Effector memory CD4-positive, alpha-beta T cell (primary cell): ENCODE data around the gene COQ4.

Experiments
- DNase-seq, 3 donors: peaks; one replicate each; pipeline ENCODE4 v3.0.0-alpha.2; 2020
- H3K27ac ChIP-seq: 2 replicates; pipeline ENCODE4 v1.7.0; 2013; ENCODE audit warnings: mild to moderate bottlenecking, low read length, moderate library complexity; ENCODE audit not compliant: insufficient read depth, poor library complexity, severe bottlenecking
- H3K27me3 ChIP-seq: replicated peaks from 2 replicates; pipeline ENCODE4 v1.7.0; 2013; ENCODE audit warnings: mild to moderate bottlenecking, low read length; ENCODE audit not compliant: insufficient read depth, control insufficient read depth, poor library complexity, severe bottlenecking
- H3K36me3 ChIP-seq: 2 replicates; pipeline ENCODE4 v1.7.0; 2013; ENCODE audit warnings: mild to moderate bottlenecking, low read length, moderate library complexity; ENCODE audit not compliant: control insufficient read depth, insufficient read depth
- H3K4me1 ChIP-seq: 2 replicates; pipeline ENCODE4 v1.7.0; 2013; ENCODE audit warnings: low read length, mild to moderate bottlenecking; ENCODE audit not compliant: control insufficient read depth, insufficient read depth, poor library complexity, severe bottlenecking
- H3K4me3 ChIP-seq: 2 replicates; pipeline ENCODE4 v1.7.0; 2013; ENCODE audit warnings: low read length, low read depth, mild to moderate bottlenecking; ENCODE audit not compliant: insufficient read depth, poor library complexity, severe bottlenecking
- H3K9me3 ChIP-seq: 2 replicates; pipeline ENCODE4 v1.7.0; 2013; ENCODE audit warnings: mild to moderate bottlenecking, low read length, moderate library complexity; ENCODE audit not compliant: control insufficient read depth

Gene COQ4

DNA sequence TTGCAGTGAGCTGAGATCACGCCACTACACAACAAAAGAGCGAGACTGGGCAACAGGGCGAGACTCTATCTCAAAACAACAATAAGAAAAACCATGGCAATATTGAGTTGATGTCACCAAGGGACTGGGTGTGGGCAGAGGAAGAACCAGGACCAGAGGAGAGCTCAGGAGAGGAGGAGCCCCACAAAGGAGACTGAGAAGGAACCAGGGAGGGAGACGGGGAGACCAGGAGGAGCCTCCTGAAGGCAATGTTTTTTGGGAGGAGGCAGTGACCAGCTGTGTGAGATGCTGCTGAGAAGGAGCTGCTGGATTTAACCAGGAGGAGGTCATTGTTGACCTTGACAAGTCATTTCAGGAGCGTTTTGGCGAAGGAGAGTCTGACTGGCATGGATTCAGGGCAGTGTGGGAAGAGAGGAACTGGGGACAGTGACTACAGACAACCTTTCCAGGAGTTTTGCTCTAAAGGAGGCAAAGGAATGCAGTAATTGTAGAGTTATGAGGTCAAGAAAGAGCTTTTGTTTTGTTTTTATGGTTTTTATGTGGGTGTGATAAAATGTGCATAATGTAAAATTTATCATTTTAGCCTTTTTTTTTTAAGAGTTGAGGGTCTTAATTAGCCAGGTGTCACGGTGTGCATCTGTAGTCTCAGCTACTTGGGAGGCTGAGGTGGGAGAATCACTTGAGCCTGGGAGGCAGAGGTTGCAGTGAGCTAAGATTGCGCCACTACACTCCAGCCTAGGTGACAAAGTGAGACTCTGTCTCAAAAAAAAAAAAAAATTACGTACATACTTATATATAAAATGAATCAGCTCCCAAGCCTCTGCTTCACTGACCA is 18.3 kb upstream of the COQ4 start:
- Histone ChIP-seq H3K9me3 (no peaks in the 10 kb centered on the region), H3K36me3 (peaks cover 4% of the 10 kb centered on the region), H3K27ac (no peak overlapping the region), H3K4me3 (no peak overlapping the region), H3K27me3 (no peaks in the 10 kb centered on the region), H3K4me1 (no peaks in the 10 kb centered on the region)
- DNase-seq = no peak

DNA sequence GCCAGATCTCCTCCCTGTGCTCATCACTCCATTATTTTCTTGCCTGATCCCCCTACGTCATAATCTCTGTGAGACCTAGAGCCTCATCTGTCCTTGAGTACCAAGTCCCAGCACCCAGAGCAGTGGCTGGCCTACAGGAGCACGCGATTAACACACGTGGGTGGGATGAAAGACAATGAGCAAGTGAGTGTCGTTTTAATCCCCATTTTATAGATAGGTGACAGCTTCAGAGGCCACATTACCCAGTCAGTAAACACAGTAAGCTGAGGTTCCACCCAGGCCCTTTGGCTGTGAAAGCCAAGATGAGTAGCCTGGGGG is 17.7 kb upstream of the COQ4 start:
- no peaks in the 10 kb centered on the region for H3K27me3 ChIP-seq
- no peaks in the 10 kb centered on the region for H3K4me1 ChIP-seq
- no peaks in the 10 kb centered on the region for H3K9me3 ChIP-seq
- DNase-seq = no peak
- H3K36me3 ChIP-seq = peaks cover 9% of the 10 kb centered on the region
- no peak overlapping the region for H3K27ac ChIP-seq
- H3K4me3 ChIP-seq = no peak overlapping the region

DNA sequence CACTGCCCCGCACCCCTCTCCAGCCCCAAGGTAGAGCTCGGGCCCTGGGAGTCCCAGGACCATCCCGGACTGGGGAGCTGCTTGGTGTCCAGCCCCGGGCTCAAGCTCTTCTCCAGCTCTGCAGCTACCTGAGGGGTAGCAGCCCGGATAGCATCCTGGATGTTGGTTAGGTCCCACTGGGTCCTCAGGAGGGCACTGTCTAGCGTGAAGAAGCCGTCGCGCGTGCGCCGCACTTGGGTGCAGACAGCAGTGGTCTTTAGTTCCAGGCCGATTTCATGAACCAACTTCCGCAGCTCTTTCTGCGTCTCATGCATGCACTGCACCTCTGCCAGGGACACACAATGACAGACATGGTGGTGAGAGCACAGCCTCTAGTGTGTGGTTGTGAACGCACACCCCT is 13.1 kb upstream of the COQ4 start:
- Histone ChIP-seq H3K27me3 (no peaks in the 10 kb centered on the region), H3K36me3 (peaks cover 26% of the 10 kb centered on the region), H3K4me3 (no peak overlapping the region), H3K9me3 (no peaks in the 10 kb centered on the region), H3K27ac (no peak overlapping the region), H3K4me1 (no peaks in the 10 kb centered on the region)
- DNase-seq = no peak

DNA sequence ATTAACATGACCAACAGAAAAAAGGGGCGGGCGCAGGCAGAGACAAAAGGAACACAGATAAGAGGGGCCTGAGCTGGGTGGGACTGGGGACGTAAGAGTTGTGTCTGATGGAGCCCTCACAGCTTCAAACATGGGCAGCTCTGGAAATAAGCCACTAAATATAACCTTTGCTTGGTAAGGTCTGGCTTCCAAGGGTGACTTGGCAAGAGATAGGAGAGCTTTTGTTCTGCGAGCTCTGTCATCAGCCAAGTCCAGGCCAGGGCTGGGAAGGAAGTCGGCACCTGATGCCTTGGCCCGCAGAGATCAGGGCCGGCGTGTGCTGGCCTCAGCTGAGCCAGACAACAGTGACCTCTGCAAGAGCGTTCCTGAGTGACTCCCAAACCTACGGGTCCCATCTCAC is 12.2 kb upstream of the COQ4 start:
- Histone ChIP-seq H3K27ac (no peak overlapping the region), H3K36me3 (peaks cover 27% of the 10 kb centered on the region), H3K9me3 (no peaks in the 10 kb centered on the region), H3K4me1 (no peaks in the 10 kb centered on the region), H3K27me3 (no peaks in the 10 kb centered on the region), H3K4me3 (no peak overlapping the region)
- DNase-seq = no peak

DNA sequence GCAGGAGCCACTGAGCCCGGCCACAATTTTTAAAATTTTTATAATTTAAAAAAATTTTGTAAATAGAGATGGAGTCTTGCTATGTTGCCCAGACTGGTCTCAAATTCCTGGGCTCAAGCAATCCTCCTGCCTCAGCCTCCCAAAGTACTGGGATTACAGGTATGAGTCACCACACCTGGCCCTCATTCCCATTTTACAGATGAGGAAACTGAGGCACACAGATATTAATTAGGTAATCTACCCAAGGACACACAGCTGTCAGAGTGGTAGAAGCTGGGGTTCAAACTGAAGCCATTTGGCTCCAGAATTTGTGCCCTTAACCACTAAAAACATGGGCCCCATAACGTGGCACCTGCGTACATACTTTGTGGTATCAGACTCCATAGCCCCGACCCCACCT is 7.9 kb upstream of the COQ4 start:
- Histone ChIP-seq H3K9me3 (no peaks in the 10 kb centered on the region), H3K4me3 (no peak overlapping the region), H3K4me1 (no peaks in the 10 kb centered on the region), H3K27me3 (no peaks in the 10 kb centered on the region), H3K27ac (no peak overlapping the region), H3K36me3 (peaks cover 38% of the 10 kb centered on the region)
- DNase-seq = no peak

DNA sequence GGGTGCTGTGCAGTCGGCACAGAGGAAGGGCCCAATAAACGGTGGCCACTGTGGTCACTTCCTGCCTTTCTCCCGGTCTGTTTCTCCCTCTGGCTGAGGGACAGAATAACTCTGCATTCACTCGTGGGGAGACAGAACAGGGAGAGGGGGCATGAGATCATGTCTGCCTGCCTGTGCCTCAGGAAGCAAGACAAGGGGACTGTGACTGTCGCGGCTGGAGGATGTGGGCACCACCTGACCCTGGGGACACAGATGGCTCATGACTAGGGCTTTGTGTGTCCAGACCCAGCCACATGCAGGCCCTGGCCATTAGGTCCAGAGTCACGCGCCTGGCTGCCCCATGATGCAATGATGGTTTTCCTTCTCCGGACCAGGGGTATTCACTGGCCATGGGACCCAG is 6.2 kb upstream of the COQ4 start:
- peaks cover 21% of the 10 kb centered on the region for H3K36me3 ChIP-seq
- no peaks in the 10 kb centered on the region for H3K9me3 ChIP-seq
- H3K4me1 ChIP-seq = peaks cover 2% of the 10 kb centered on the region
- H3K27me3 ChIP-seq = no peaks in the 10 kb centered on the region
- H3K4me3 ChIP-seq = no peak overlapping the region
- no peak for DNase-seq
- H3K27ac ChIP-seq = no peak overlapping the region

DNA sequence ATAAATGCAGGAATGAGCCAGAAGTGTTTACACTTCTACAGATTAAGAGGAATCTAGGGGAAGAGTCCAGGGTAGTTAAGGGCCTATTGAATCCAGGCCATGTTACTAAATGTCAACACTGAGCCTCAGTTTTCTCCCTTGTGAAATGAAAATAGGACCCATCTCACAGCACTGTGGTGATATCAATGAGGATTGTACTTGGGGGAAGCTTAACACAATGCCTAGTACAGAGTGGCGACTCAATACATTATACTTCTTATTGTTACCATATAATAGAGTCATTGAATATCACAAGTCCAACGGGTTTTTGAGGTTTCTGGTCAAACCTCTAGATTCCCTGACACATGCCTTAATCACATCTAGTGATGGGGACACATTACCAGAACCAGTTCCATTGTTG is 5.0 kb upstream of the COQ4 start:
- Histone ChIP-seq H3K27me3 (no peaks in the 10 kb centered on the region), H3K4me3 (no peak overlapping the region), H3K27ac (no peak overlapping the region), H3K4me1 (peaks cover 7% of the 10 kb centered on the region), H3K36me3 (peaks cover 19% of the 10 kb centered on the region), H3K9me3 (no peaks in the 10 kb centered on the region)
- no peak for DNase-seq

DNA sequence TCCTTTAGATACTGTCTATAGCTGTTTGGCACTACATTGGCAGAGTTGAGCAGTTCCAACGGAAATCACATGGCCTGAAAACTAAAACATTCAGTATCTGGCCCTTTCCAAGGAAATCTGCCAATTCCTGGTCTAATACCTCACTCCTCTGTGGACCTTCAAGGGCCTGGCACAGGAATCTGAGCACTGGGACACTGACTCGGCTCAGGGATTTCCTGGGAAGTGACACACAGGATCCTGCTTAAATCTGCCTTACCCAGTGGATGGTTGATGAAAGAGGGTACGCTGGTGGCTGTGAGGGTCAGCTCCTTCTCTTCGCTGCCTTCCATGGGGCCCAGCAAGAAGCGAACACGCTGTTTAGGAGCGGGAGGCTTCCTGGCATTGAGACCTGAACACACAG is 1.3 kb upstream of the COQ4 start:
- Histone ChIP-seq H3K27ac (no peak overlapping the region), H3K4me3 (no peak overlapping the region), H3K4me1 (peaks cover 13% of the 10 kb centered on the region), H3K27me3 (no peaks in the 10 kb centered on the region), H3K9me3 (no peaks in the 10 kb centered on the region), H3K36me3 (peaks cover 28% of the 10 kb centered on the region)
- DNase-seq = no peak

DNA sequence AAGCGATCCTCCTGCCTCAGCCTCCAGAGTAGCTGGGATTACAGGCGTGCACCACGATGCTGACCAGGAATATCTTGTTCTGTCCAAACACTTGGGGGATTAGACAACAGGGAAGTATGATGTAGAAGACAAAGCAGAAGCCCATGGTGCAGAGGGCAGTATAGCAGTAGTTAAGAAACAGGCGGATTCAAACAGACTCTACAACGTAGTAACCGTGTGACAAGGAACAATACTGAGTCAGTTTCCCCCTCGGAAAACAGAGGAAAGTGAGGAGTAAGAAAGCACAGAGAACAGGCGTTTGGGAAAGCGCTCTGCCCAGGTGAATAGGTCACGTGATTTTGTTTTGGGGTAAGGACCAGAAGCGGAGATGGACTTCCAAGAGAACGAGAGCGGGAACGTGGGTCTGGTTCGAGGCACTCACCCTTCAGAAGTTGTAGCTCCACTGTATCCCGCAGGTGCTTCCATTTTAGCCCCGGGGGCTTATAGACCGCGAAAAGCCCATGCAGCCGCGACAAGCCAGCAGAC is 698 bp upstream of the COQ4 start:
- H3K36me3 ChIP-seq = peaks cover 25% of the 10 kb centered on the region
- DNase-seq = no peak
- H3K27me3 ChIP-seq = no peaks in the 10 kb centered on the region
- H3K9me3 ChIP-seq = no peaks in the 10 kb centered on the region
- peaks cover 13% of the 10 kb centered on the region for H3K4me1 ChIP-seq
- H3K4me3 ChIP-seq = peak overlapping the region; percentile 70
- H3K27ac ChIP-seq = peak overlapping the region; percentile 84

DNA sequence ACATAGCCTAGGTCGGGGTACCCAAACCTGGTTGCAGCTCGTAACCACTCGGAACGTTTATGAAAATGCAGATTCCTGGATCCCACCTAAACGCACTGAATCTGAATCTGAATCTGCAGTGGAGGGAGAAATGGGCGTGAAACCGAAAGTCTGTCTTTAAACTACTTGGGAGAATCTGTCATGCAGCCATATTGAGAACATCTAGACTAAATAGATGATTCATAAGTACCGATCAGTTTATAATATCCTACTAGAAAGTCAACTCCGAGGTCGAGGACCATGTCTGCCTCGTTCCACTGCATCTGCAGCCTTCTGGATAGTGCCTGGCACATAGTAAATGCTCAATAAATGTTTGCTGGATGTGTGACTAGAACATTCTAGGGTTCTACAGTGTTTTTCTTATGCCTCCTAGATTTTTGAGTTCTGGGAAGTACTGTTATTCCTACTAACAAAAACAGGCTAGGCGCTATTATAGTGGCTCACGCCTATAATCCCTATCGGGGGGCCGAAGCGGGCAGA is 632 bp downstream of the COQ4 start:
- peaks cover 25% of the 10 kb centered on the region for H3K36me3 ChIP-seq
- no peak for DNase-seq
- peaks cover 13% of the 10 kb centered on the region for H3K4me1 ChIP-seq
- H3K27ac ChIP-seq = peak overlapping the region; percentile 84
- H3K9me3 ChIP-seq = no peaks in the 10 kb centered on the region
- no peaks in the 10 kb centered on the region for H3K27me3 ChIP-seq
- H3K4me3 ChIP-seq = peak overlapping the region; percentile 70
